PC-3 (cell line): ENCODE results near the gene OR1F1. TPM values are rescaled to one million over a fixed set of nuclear protein-coding genes. Genes with fewer than 3 reads are reported as not detected.

Experiments
- ATAC-seq: fragments of 200-7000 bp; cut with Tn5 transposase; 2 replicates; pipeline ENCODE4 v1.9.1; 2020; ENCODE audit warnings: mild to moderate bottlenecking, moderate library complexity
- Bru-seq: library from RNA; stranded (reverse); fragments of 400-500 nt; gene quantifications from one replicate; lab custom pipeline; 2021; lab: Mats Ljungman, UMichigan
- BruChase-seq, 2 experiments: library from RNA; stranded (reverse); fragments of 400-500 nt; gene quantifications; one replicate each; lab custom pipeline; 2021; lab: Mats Ljungman, UMichigan
- BruUV-seq: library from RNA; stranded (reverse); fragments of 400-500 nt; replicated peaks from 2 replicates; lab custom pipeline; 2021; lab: Mats Ljungman, UMichigan
- CTCF ChIA-PET: fragments of 300-600 bp; sonication (Branson Sonifier 250); formaldehyde crosslinking; loops from one replicate; lab custom pipeline; 2022; ENCODE audit warnings: antibody characterized with exemption; lab: Charles Lee
- POLR2A ChIA-PET: fragments of 300-600 bp; sonication (Branson Sonifier 250); formaldehyde crosslinking; loops from one replicate; lab custom pipeline; 2022; ENCODE audit warnings: antibody characterized with exemption; ENCODE audit not compliant: unreplicated experiment; lab: Charles Lee
- DNase-seq: peaks from one replicate; pipeline ENCODE4 v3.0.0-alpha.2; 2015
- H2AFZ ChIP-seq: fragments of 300-600 bp; sonication (generic); 2 replicates; pipeline ENCODE4 v1.6.0; 2016; ENCODE audit warnings: antibody characterized with exemption, low read length
- H3F3A ChIP-seq: fragments of 300-600 bp; sonication (generic); one replicate; pipeline ENCODE4 v1.6.0; 2017; ENCODE audit warnings: antibody characterized with exemption, low read length, control low read depth, mild to moderate bottlenecking; ENCODE audit not compliant: unreplicated experiment
- H3K27ac ChIP-seq: fragments of 300-600 bp; sonication (generic); 2 replicates; pipeline ENCODE4 v1.5.1; 2016; ENCODE audit warnings: mild to moderate bottlenecking, low read length
- H3K27me3 ChIP-seq: fragments of 300-600 bp; sonication (generic); 2 replicates; pipeline ENCODE4 v1.6.1; 2016; ENCODE audit warnings: low read length, mixed read lengths
- H3K36me3 ChIP-seq: fragments of 300-600 bp; sonication (generic); 2 replicates; pipeline ENCODE4 v1.6.1; 2016; ENCODE audit warnings: low read depth, mixed run types, low read length, mixed read lengths
- H3K4me1 ChIP-seq: fragments of 300-600 bp; sonication (generic); 2 replicates; pipeline ENCODE4 v1.5.1; 2016; ENCODE audit warnings: low read length; ENCODE audit not compliant: insufficient read depth
- H3K4me2 ChIP-seq: fragments of 300-600 bp; sonication (generic); 2 replicates; pipeline ENCODE4 v1.6.0; 2016; ENCODE audit warnings: low read length
- H3K4me3 ChIP-seq: fragments of 300-600 bp; sonication (generic); 2 replicates; pipeline ENCODE4 v1.5.1; 2016; ENCODE audit warnings: mild to moderate bottlenecking, low read length, mixed read lengths
- H3K79me2 ChIP-seq: fragments of 300-600 bp; sonication (generic); 2 replicates; pipeline ENCODE4 v1.6.1; 2017; ENCODE audit warnings: low read length, mixed read lengths
- H3K9ac ChIP-seq: fragments of 300-600 bp; sonication (generic); 2 replicates; pipeline ENCODE4 v1.6.0; 2016; ENCODE audit warnings: mild to moderate bottlenecking, low read length
- H3K9me2 ChIP-seq: fragments of 300-600 bp; sonication (generic); replicated peaks from 2 replicates; pipeline ENCODE4 v1.6.1; 2016; ENCODE audit warnings: mixed run types, low read length, mixed read lengths
- H3K9me3 ChIP-seq: fragments of 300-600 bp; sonication (generic); 2 replicates; pipeline ENCODE4 v1.6.1; 2016; ENCODE audit warnings: low read length, mixed read lengths
- H4K20me1 ChIP-seq: fragments of 300-600 bp; sonication (generic); 2 replicates; pipeline ENCODE4 v1.6.1; 2016; ENCODE audit warnings: low read length, mixed read lengths
- CTCF ChIP-seq: fragments of 300-600 bp; sonication (generic); conservative IDR thresholded peaks from 2 replicates; pipeline ENCODE4 v1.5.1; 2017; ENCODE audit warnings: antibody characterized with exemption, low read depth, mild to moderate bottlenecking, low read length
- EZH2 ChIP-seq: fragments of 300-600 bp; sonication (generic); IDR thresholded peaks from one replicate; pipeline ENCODE4 v1.6.1; 2017; ENCODE audit warnings: antibody characterized with exemption, mild to moderate bottlenecking, low read length; ENCODE audit not compliant: unreplicated experiment
- EZH2phosphoT487 ChIP-seq: fragments of 300-600 bp; sonication (generic); IDR thresholded peaks from 2 replicates; pipeline ENCODE4 v1.6.1; 2018; ENCODE audit warnings: mild to moderate bottlenecking, antibody characterized with exemption, low read length, borderline replicate concordance
- intact Hi-C: fragments of 100-400 bp; cut with micrococcal nuclease; formaldehyde crosslinking; loops from 2 replicates; pipeline ENCODE4 v1.9.0; 2023
- long read RNA-seq: library from polyadenylated mRNA; unstranded; transcript quantifications from one replicate; pipeline ENCODE4 v2.0.0, GENCODE V29; 2021; ENCODE audit not compliant: unreplicated experiment
- total RNA-seq: library from RNA; depleted of rRNA; stranded (reverse); fragments of >200 nt; gene quantifications from 2 replicates; pipeline ENCODE4 v1.2.3, GENCODE V29; 2014; rRNA removed

The OR1F1 gene
- total RNA-seq, result not detected in 2 replicates
- not detected for Bru-seq, nascent RNA
- not detected for BruChase-seq, experiment 1, labeled RNA remaining after a 6-hour chase
- BruChase-seq, experiment 2, labeled RNA remaining after a 2-hour chase, result not detected
- long read RNA-seq, result 0 reads

DNA sequence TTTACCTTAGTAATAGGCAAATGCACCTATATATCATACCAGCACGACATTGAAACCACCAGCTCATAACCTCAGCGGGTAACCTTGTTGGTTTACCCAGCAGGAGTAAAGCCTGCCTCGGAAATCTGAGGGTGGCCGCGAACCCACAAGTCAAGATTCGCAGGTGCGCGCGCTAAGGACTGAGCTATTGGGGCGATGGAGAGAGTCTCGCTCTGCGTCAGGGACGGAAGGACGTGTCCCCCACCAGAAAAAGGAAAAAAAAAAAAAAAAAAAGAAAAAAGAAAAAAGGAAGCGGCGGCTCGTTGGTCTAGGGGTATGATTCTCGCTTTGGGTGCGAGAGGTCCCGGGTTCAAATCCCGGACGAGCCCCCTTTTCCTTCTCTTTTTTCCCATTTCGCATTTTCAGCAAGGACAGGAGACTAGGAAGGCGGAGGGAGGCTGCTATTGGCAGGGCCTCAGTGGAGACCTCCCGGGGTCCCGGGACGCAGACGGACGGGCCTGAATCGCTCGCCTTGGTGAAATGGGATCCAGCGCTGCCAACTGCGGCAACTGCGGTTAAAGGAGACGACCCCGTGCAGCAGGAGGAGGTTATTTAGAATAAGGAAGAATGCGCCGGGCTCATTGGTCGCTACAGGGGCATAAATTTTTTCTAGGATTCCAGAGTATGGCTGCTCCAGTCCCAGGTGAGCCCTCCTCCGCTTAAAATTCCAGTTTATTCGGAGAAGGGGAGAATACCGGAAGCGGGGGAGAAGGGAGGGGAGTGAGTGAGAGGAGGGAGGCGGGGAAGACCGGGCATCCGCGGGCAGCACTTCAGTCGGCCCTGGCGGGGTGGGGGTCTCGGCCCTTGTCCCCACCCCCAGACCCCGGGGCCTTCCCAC is at the start of gene OR1F1:
Gene OR1F1, plus strand, starts transcription at position 407 of the 877 bp plus-strand sequence.
- H3K9me3 ChIP-seq, result no peaks in the 10 kb centered on the region
- no peaks in the 10 kb centered on the region for H3K4me1 ChIP-seq
- H3K36me3 ChIP-seq, result no peaks in the 10 kb centered on the region
- no peaks in the 10 kb centered on the region for H3F3A ChIP-seq
- no peaks in the 10 kb centered on the region for H3K9me2 ChIP-seq
- TF ChIP-seq EZH2phosphoT487, result no peak
- no peak for TF ChIP-seq CTCF
- no peak for TF ChIP-seq EZH2
- BruUV-seq, result no TSS peak
- H3K4me2 ChIP-seq, result no peak within 1 kb of the TSS
- H3K27ac ChIP-seq, result no peak within 1 kb of the TSS
- no peaks in the 10 kb centered on the region for H3K79me2 ChIP-seq
- no peaks in the 10 kb centered on the region for H4K20me1 ChIP-seq
- no peak within 1 kb of the TSS for H3K4me3 ChIP-seq
- no peak within 1 kb of the TSS for H2AFZ ChIP-seq
- no peak for ATAC-seq
- intact Hi-C loops, result no loop called here
- CTCF ChIA-PET, result no interaction called here
- no peak for DNase-seq
- POLR2A ChIA-PET, result no interaction called here
- H3K27me3 ChIP-seq, result no peaks in the 10 kb centered on the region
- no peak within 1 kb of the TSS for H3K9ac ChIP-seq

- H3K27ac ChIP-seq, result no peak overlapping the region
- intact Hi-C loops, result no loop called here
- H3K27me3 ChIP-seq, result no peaks in the 10 kb centered on the region
- H3K36me3 ChIP-seq, result no peaks in the 10 kb centered on the region
- H3K4me3 ChIP-seq, result no peak overlapping the region
- no TSS peak for BruUV-seq
- no peaks in the 10 kb centered on the region for H3K9me3 ChIP-seq
- ChIA-PET CTCF (no interaction called here), POLR2A (no interaction called here)
- H3K4me1 ChIP-seq, result peaks cover 6% of the 10 kb centered on the region; the same call in 1 of the 2 replicates
- no peak overlapping the region for H2AFZ ChIP-seq
- ATAC-seq, result no peak
- no peaks in the 10 kb centered on the region for H3K9me2 ChIP-seq
- no peak for DNase-seq
- no peak overlapping the region for H3K9ac ChIP-seq
- H3K79me2 ChIP-seq, result peaks cover 24% of the 10 kb centered on the region
- H4K20me1 ChIP-seq, result no peaks in the 10 kb centered on the region
- H3K4me2 ChIP-seq, result no peak overlapping the region
- TF ChIP-seq EZH2phosphoT487, result no peak
- no peak for TF ChIP-seq EZH2
- TF ChIP-seq CTCF, result no peak
- no peaks in the 10 kb centered on the region for H3F3A ChIP-seq
These were observed 49.7 kb upstream of the OR1F1 start for GRCh38 chr16:3138342-3138741.
